ENCODE measurements around the gene PLB1. TPM values are rescaled to one million over a fixed set of nuclear protein-coding genes. Genes with fewer than 3 reads are reported as not detected.

PLB1 gene
- total RNA-seq, 1 donor from 2014 or later: 2.2 TPM

GRCh38 chr2:28629910-28630309 lies 134.1 kb downstream of the PLB1 start:
- Mint-ChIP-seq H3K4me1 (peaks cover 23% of the 10 kb centered on the region), H3K27me3 (ENCODE audit: low read depth) (no peaks in the 10 kb centered on the region), H3K4me3 (no peak overlapping the region), H3K36me3 (no peaks in the 10 kb centered on the region), H3K9me3 (no peaks in the 10 kb centered on the region), H3K27ac (no peak overlapping the region)
- DNase-seq (ENCODE audit: low spot score in 2 of 2, unreplicated experiment in 2 of 2): no peak
- TF ChIP-seq CTCF (IDR thresholded peaks at IDR 0.05; ENCODE audit: unreplicated experiment): no peak

- no peak for TF ChIP-seq CTCF (IDR thresholded peaks at IDR 0.05; ENCODE audit: unreplicated experiment)
- no peaks in the 10 kb centered on the region for H3K9me3 Mint-ChIP-seq
- no peaks in the 10 kb centered on the region for H3K36me3 Mint-ChIP-seq
- no peak for DNase-seq (ENCODE audit: low spot score in 2 of 2, unreplicated experiment in 2 of 2)
- H3K27me3 Mint-ChIP-seq (ENCODE audit: low read depth): no peaks in the 10 kb centered on the region
- no peak overlapping the region for H3K27ac Mint-ChIP-seq
- peaks cover 20% of the 10 kb centered on the region for H3K4me1 Mint-ChIP-seq
- H3K4me3 Mint-ChIP-seq: no peak overlapping the region
Observed at GRCh38 chr2:28630341-28630740, 134.5 kb downstream of the PLB1 start.

GRCh38 chr2:28631514-28632206 lies 135.8 kb downstream of the PLB1 start:
- Mint-ChIP-seq H3K9me3 (no peaks in the 10 kb centered on the region), H3K4me3 (no peak overlapping the region), H3K27ac (no peak overlapping the region), H3K27me3 (ENCODE audit: low read depth) (no peaks in the 10 kb centered on the region), H3K4me1 (peaks cover 21% of the 10 kb centered on the region), H3K36me3 (no peaks in the 10 kb centered on the region)
- DNase-seq (ENCODE audit: low spot score in 2 of 2, unreplicated experiment in 2 of 2): no peak
- no peak for TF ChIP-seq CTCF (IDR thresholded peaks at IDR 0.05; ENCODE audit: unreplicated experiment)

GRCh38 chr2:28632791-28633190 lies 136.9 kb downstream of the PLB1 start:
- TF ChIP-seq CTCF (IDR thresholded peaks at IDR 0.05; ENCODE audit: unreplicated experiment): no peak
- Mint-ChIP-seq H3K36me3 (no peaks in the 10 kb centered on the region), H3K4me1 (peaks cover 16% of the 10 kb centered on the region), H3K4me3 (no peak overlapping the region), H3K27ac (no peak overlapping the region), H3K9me3 (no peaks in the 10 kb centered on the region), H3K27me3 (ENCODE audit: low read depth) (no peaks in the 10 kb centered on the region)
- DNase-seq (ENCODE audit: low spot score in 2 of 2, unreplicated experiment in 2 of 2): no peak

GRCh38 chr2:28633204-28633603 lies 137.3 kb downstream of the PLB1 start:
- Mint-ChIP-seq H3K27ac (no peak overlapping the region), H3K4me3 (no peak overlapping the region), H3K27me3 (ENCODE audit: low read depth) (no peaks in the 10 kb centered on the region), H3K36me3 (no peaks in the 10 kb centered on the region), H3K4me1 (peaks cover 19% of the 10 kb centered on the region), H3K9me3 (no peaks in the 10 kb centered on the region)
- no peak for TF ChIP-seq CTCF (IDR thresholded peaks at IDR 0.05; ENCODE audit: unreplicated experiment)
- no peak for DNase-seq (ENCODE audit: low spot score in 2 of 2, unreplicated experiment in 2 of 2)

All from mesothelial cell of epicardium (in vitro differentiated cells).